ENCODE results near the gene ADGRA3. TPM values are rescaled to one million over a fixed set of nuclear protein-coding genes. Genes with fewer than 3 reads are reported as not detected.

The ADGRA3 gene
- polyA plus RNA-seq, 1 experiment, result 36.0 TPM

DNA sequence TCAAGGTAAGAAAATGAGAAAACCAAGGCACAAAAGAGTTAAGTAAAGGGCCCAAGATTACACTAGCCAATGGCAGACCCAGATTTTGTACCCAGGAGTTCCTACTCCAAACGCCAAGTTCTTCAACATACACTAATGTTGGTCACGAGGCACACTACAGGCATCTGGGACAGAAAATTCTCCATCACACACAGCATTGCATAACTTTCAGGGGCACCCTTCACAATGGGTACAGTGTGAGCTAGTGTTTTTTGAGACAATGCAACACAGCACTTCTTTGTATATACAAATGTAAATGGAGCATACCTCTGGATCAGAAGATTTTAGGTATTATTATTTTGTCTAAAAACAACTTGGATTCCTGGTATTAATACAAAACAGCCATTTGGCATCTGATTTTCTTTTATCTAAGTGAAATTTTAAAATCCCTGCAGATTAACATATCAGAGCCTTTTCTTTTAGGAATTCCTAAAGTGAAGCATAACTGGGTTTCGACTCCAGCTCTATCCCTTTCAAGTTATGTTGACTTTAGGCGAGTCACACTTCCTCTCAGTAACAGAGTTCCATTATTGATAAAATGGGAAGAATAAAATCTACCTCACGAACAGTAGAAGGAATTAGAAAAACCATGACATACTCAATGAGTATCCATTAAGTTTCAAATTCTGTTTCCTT lies 41.1 kb downstream of the ADGRA3 start:
- H3K4me3 ChIP-seq (ENCODE audit: low read depth, low read length), result no peak overlapping the region
- no peaks in the 10 kb centered on the region for H3K9me3 ChIP-seq (ENCODE audit: control insufficient read depth, insufficient read depth, low read length)
- DNase-seq (ENCODE audit: low read depth, low spot score), result no peak
- no peaks in the 10 kb centered on the region for H3K27me3 ChIP-seq (ENCODE audit: control insufficient read depth, insufficient read depth, low read length)
- no peak overlapping the region for H3K27ac ChIP-seq (ENCODE audit: low read depth, low read length)
- TF ChIP-seq, protein P1, sequence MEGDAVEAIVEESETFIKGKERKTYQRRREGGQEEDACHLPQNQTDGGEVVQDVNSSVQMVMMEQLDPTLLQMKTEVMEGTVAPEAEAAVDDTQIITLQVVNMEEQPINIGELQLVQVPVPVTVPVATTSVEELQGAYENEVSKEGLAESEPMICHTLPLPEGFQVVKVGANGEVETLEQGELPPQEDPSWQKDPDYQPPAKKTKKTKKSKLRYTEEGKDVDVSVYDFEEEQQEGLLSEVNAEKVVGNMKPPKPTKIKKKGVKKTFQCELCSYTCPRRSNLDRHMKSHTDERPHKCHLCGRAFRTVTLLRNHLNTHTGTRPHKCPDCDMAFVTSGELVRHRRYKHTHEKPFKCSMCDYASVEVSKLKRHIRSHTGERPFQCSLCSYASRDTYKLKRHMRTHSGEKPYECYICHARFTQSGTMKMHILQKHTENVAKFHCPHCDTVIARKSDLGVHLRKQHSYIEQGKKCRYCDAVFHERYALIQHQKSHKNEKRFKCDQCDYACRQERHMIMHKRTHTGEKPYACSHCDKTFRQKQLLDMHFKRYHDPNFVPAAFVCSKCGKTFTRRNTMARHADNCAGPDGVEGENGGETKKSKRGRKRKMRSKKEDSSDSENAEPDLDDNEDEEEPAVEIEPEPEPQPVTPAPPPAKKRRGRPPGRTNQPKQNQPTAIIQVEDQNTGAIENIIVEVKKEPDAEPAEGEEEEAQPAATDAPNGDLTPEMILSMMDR (IDR thresholded peaks at IDR 0.05; ENCODE audit: low read depth, low read length), result no peak
- POLR2A ChIA-PET, result interaction anchor here (1.4 kb wide), 1 partner anchor 40 kb away, joined by 3 read pairs; no protein-coding TSS in a partner anchor
- CTCF ChIA-PET, result interaction anchor here (1.2 to 2.1 kb wide), 2 partner anchors 64 to 86 kb away, joined by 3 to 5 read pairs; no protein-coding TSS in a partner anchor

- no peak for DNase-seq (ENCODE audit: low read depth, low spot score)
- Histone ChIP-seq H3K9me3 (ENCODE audit: control insufficient read depth, insufficient read depth, low read length) (no peaks in the 10 kb centered on the region), H3K4me3 (ENCODE audit: low read depth, low read length) (no peak overlapping the region), H3K27me3 (ENCODE audit: control insufficient read depth, insufficient read depth, low read length) (no peaks in the 10 kb centered on the region), H3K27ac (ENCODE audit: low read depth, low read length) (no peak overlapping the region)
- TF ChIP-seq, protein P1 (IDR thresholded peaks at IDR 0.05; ENCODE audit: low read depth, low read length), result no peak
- CTCF ChIA-PET, result interaction anchor here (0.8 kb wide), 1 partner anchor 63 kb away, joined by 3 read pairs; no protein-coding TSS in a partner anchor
- POLR2A ChIA-PET, result interaction anchor here (1.4 kb wide), 1 partner anchor 42 kb away, joined by 3 read pairs; no protein-coding TSS in a partner anchor
These were observed 42.6 kb downstream of the ADGRA3 start for GRCh38 chr4:22473268-22473667.

DNA sequence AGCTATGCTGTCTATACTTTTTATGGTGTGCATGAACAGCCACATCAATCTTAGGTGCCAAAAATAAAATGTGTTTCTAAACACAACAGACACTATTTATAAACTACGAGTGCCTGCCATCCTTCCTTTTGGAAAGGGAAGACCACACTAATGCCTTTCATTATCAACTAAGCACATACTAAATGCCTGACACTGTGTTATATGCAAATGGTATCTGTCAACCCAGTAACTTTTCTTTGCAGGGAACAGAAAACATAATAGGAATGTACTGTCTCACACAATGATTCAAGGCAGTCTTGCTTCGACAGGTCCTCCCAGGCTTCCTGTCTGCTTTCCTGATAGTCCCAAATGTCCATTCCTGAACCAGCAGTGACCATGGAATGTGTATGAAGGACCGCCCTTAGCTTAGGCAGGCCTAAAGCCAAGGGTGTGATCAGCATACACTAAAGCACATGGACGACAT lies 43.8 kb downstream of the ADGRA3 start:
- CTCF ChIA-PET, result no interaction called here

GRCh38 chr4:22471419-22471818 lies 44.4 kb downstream of the ADGRA3 start:
- CTCF ChIA-PET, result interaction anchor here (0.5 kb wide), 1 partner anchor 77 kb away, joined by 6 read pairs; no protein-coding TSS in a partner anchor
- H3K4me3 ChIP-seq (ENCODE audit: low read depth, low read length), result no peak overlapping the region
- H3K27me3 ChIP-seq (ENCODE audit: control insufficient read depth, insufficient read depth, low read length), result no peaks in the 10 kb centered on the region
- POLR2A ChIA-PET, result no interaction called here
- DNase-seq (ENCODE audit: low read depth, low spot score), result no peak
- no peaks in the 10 kb centered on the region; the same call in 1 of the 2 replicates for H3K9me3 ChIP-seq (ENCODE audit: control insufficient read depth, insufficient read depth, low read length)
- no peak overlapping the region for H3K27ac ChIP-seq (ENCODE audit: low read depth, low read length)
- TF ChIP-seq, protein P1 (IDR thresholded peaks at IDR 0.05; ENCODE audit: low read depth, low read length), result no peak

More for the DNA sequence above, 43.8 kb downstream of the ADGRA3 start:
- Histone ChIP-seq H3K4me3 (ENCODE audit: low read depth, low read length) (no peak overlapping the region), H3K27ac (ENCODE audit: low read depth, low read length) (no peak overlapping the region), H3K9me3 (ENCODE audit: control insufficient read depth, insufficient read depth, low read length) (no peaks in the 10 kb centered on the region), H3K27me3 (ENCODE audit: control insufficient read depth, insufficient read depth, low read length) (no peaks in the 10 kb centered on the region)
- TF ChIP-seq, protein P1 (IDR thresholded peaks at IDR 0.05; ENCODE audit: low read depth, low read length), result no peak
- no peak for DNase-seq (ENCODE audit: low read depth, low spot score)
- POLR2A ChIA-PET, result no interaction called here

GRCh38 chr4:22466581-22466980 lies 49.3 kb downstream of the ADGRA3 start:
- Histone ChIP-seq H3K4me3 (ENCODE audit: low read depth, low read length) (no peak overlapping the region), H3K27ac (ENCODE audit: low read depth, low read length) (no peak overlapping the region), H3K27me3 (ENCODE audit: control insufficient read depth, insufficient read depth, low read length) (no peaks in the 10 kb centered on the region), H3K9me3 (ENCODE audit: control insufficient read depth, insufficient read depth, low read length) (no peaks in the 10 kb centered on the region; the same call in 1 of the 2 replicates)
- ChIA-PET POLR2A (interaction anchor here (0.6 kb wide), 1 partner anchor 45 kb away, joined by 4 read pairs; no protein-coding TSS in a partner anchor), CTCF (no interaction called here)
- TF ChIP-seq, protein P1 (IDR thresholded peaks at IDR 0.05; ENCODE audit: low read depth, low read length), result no peak
- DNase-seq (ENCODE audit: low read depth, low spot score), result no peak

All from AG04450 (cell line).